Karpas-422 (cell line): ENCODE results near the gene MOB3B. TPM values are rescaled to one million over a fixed set of nuclear protein-coding genes. Genes with fewer than 3 reads are reported as not detected.
A peak's percentile ranks its signal among the peaks of the same experiment; 100 is the strongest.

Experiments
- DNase-seq: peaks from one replicate; pipeline ENCODE4 v3.0.0-alpha.2; 2015
- H2AFZ ChIP-seq: fragments of 200-600 bp; sonication (generic); 2 replicates; pipeline ENCODE4 v1.6.1; 2014; ENCODE audit warnings: antibody characterized with exemption, low read length, mixed read lengths
- H3K27ac ChIP-seq: fragments of 200-600 bp; sonication (generic); 2 replicates; pipeline ENCODE4 v1.5.1; 2014; ENCODE audit warnings: mild to moderate bottlenecking, low read length, moderate library complexity
- H3K27me3 ChIP-seq: fragments of 200-600 bp; sonication (generic); 2 replicates; pipeline ENCODE4 v1.6.1; 2014; ENCODE audit warnings: low read length, mixed read lengths
- H3K36me3 ChIP-seq: fragments of 200-600 bp; sonication (generic); 2 replicates; pipeline ENCODE4 v1.6.1; 2014; ENCODE audit warnings: low read length, mixed read lengths; ENCODE audit not compliant: insufficient read depth
- H3K4me1 ChIP-seq: fragments of 200-600 bp; sonication (generic); 2 replicates; pipeline ENCODE4 v1.6.1; 2014; ENCODE audit warnings: mild to moderate bottlenecking, low read length, mixed read lengths
- H3K4me2 ChIP-seq: fragments of 200-600 bp; sonication (generic); 2 replicates; pipeline ENCODE4 v1.6.1; 2014; ENCODE audit warnings: low read length, low read depth, mild to moderate bottlenecking; ENCODE audit not compliant: poor library complexity, severe bottlenecking
- H3K4me3 ChIP-seq: fragments of 200-600 bp; sonication (generic); 2 replicates; pipeline ENCODE4 v1.5.1; 2014; ENCODE audit warnings: mild to moderate bottlenecking, antibody characterized with exemption, low read length, mixed read lengths
- H3K79me2 ChIP-seq: fragments of 200-600 bp; sonication (generic); 2 replicates; pipeline ENCODE4 v1.6.1; 2014; ENCODE audit warnings: mild to moderate bottlenecking, low read length, mixed read lengths
- H3K9ac ChIP-seq: fragments of 200-600 bp; sonication (generic); 2 replicates; pipeline ENCODE4 v1.6.0; 2014; ENCODE audit warnings: low read length
- H3K9me2 ChIP-seq: fragments of 200-600 bp; sonication (generic), shearing (Covaris generic); replicated peaks from 2 replicates; pipeline ENCODE4 v1.6.0; 2014; ENCODE audit warnings: mild to moderate bottlenecking, low read length, moderate library complexity; ENCODE audit not compliant: insufficient read depth
- H3K9me3 ChIP-seq: fragments of 300-700, 200-600 bp; sonication (generic); 2 replicates; pipeline ENCODE4 v1.6.1; 2014; ENCODE audit warnings: low read length, mixed read lengths
- H4K20me1 ChIP-seq: fragments of 200-600 bp; sonication (generic); 2 replicates; pipeline ENCODE4 v1.6.1; 2014; ENCODE audit warnings: mild to moderate bottlenecking, antibody characterized with exemption, low read length, low read depth; ENCODE audit not compliant: insufficient read depth
- total RNA-seq: library from RNA; depleted of rRNA; stranded (reverse); fragments of >200 nt; shearing (Covaris generic); gene quantifications from 2 replicates; pipeline ENCODE4 v1.2.3, GENCODE V29; 2014; ENCODE audit warnings: low replicate concordance

MOB3B gene
- total RNA-seq, 1 experiment from 2014 or later: 0.45 TPM

- DNase-seq: peak; percentile 61
- Histone ChIP-seq H3K4me1 (peaks cover 14% of the 10 kb centered on the region), H3K4me3 (no peak overlapping the region), H3K79me2 (no peaks in the 10 kb centered on the region), H4K20me1 (no peaks in the 10 kb centered on the region), H3K4me2 (no peak overlapping the region), H3K9ac (no peak overlapping the region), H3K27ac (no peak overlapping the region), H3K9me3 (no peaks in the 10 kb centered on the region), H3K9me2 (no peaks in the 10 kb centered on the region), H3K27me3 (no peaks in the 10 kb centered on the region), H3K36me3 (no peaks in the 10 kb centered on the region), H2AFZ (no peak overlapping the region)
Measured at GRCh38 chr9:27353474-27354229, 176.0 kb downstream of the MOB3B start.

GRCh38 chr9:27353166-27353473 is 176.5 kb downstream of the MOB3B start:
- H3K9me3 ChIP-seq: no peaks in the 10 kb centered on the region
- no peak overlapping the region for H3K4me3 ChIP-seq
- no peak overlapping the region for H3K9ac ChIP-seq
- H3K4me2 ChIP-seq: no peak overlapping the region
- H3K79me2 ChIP-seq: no peaks in the 10 kb centered on the region
- no peak overlapping the region for H2AFZ ChIP-seq
- H3K36me3 ChIP-seq: no peaks in the 10 kb centered on the region
- no peaks in the 10 kb centered on the region for H4K20me1 ChIP-seq
- H3K9me2 ChIP-seq: no peaks in the 10 kb centered on the region
- DNase-seq: no peak
- peaks cover 14% of the 10 kb centered on the region for H3K4me1 ChIP-seq
- no peak overlapping the region for H3K27ac ChIP-seq
- H3K27me3 ChIP-seq: no peaks in the 10 kb centered on the region

GRCh38 chr9:27352457-27353165 is 177.0 kb downstream of the MOB3B start:
- no peak overlapping the region for H3K9ac ChIP-seq
- H3K36me3 ChIP-seq: no peaks in the 10 kb centered on the region
- DNase-seq: no peak
- no peak overlapping the region for H2AFZ ChIP-seq
- H3K9me3 ChIP-seq: no peaks in the 10 kb centered on the region
- no peak overlapping the region for H3K4me2 ChIP-seq
- no peaks in the 10 kb centered on the region for H4K20me1 ChIP-seq
- no peaks in the 10 kb centered on the region for H3K9me2 ChIP-seq
- no peak overlapping the region for H3K27ac ChIP-seq
- no peaks in the 10 kb centered on the region for H3K79me2 ChIP-seq
- H3K27me3 ChIP-seq: no peaks in the 10 kb centered on the region
- no peak overlapping the region for H3K4me3 ChIP-seq
- peaks cover 14% of the 10 kb centered on the region for H3K4me1 ChIP-seq

- H3K27me3 ChIP-seq: no peaks in the 10 kb centered on the region
- no peaks in the 10 kb centered on the region for H3K36me3 ChIP-seq
- no peaks in the 10 kb centered on the region for H3K79me2 ChIP-seq
- H3K9me3 ChIP-seq: no peaks in the 10 kb centered on the region
- H3K4me3 ChIP-seq: no peak overlapping the region
- DNase-seq: no peak
- H3K4me1 ChIP-seq: peaks cover 14% of the 10 kb centered on the region
- no peak overlapping the region for H2AFZ ChIP-seq
- H4K20me1 ChIP-seq: no peaks in the 10 kb centered on the region
- H3K27ac ChIP-seq: no peak overlapping the region
- no peaks in the 10 kb centered on the region for H3K9me2 ChIP-seq
- no peak overlapping the region for H3K4me2 ChIP-seq
- no peak overlapping the region for H3K9ac ChIP-seq
Measured at GRCh38 chr9:27351438-27351837, 178.2 kb downstream of the MOB3B start.

GRCh38 chr9:27350382-27350976 is 179.1 kb downstream of the MOB3B start:
- Histone ChIP-seq H3K4me1 (peaks cover 14% of the 10 kb centered on the region), H3K9me2 (no peaks in the 10 kb centered on the region), H3K36me3 (no peaks in the 10 kb centered on the region), H3K9me3 (no peaks in the 10 kb centered on the region), H3K79me2 (no peaks in the 10 kb centered on the region), H3K27ac (no peak overlapping the region), H3K27me3 (no peaks in the 10 kb centered on the region), H3K4me3 (no peak overlapping the region), H4K20me1 (no peaks in the 10 kb centered on the region), H3K9ac (no peak overlapping the region), H2AFZ (no peak overlapping the region), H3K4me2 (no peak overlapping the region)
- DNase-seq: no peak

- no peak for DNase-seq
- Histone ChIP-seq H3K4me3 (no peak overlapping the region), H3K9me3 (no peaks in the 10 kb centered on the region), H3K36me3 (no peaks in the 10 kb centered on the region), H3K27me3 (no peaks in the 10 kb centered on the region), H3K4me2 (no peak overlapping the region), H3K4me1 (peaks cover 14% of the 10 kb centered on the region), H3K9ac (no peak overlapping the region), H2AFZ (no peak overlapping the region), H4K20me1 (no peaks in the 10 kb centered on the region), H3K79me2 (no peaks in the 10 kb centered on the region), H3K9me2 (no peaks in the 10 kb centered on the region), H3K27ac (no peak overlapping the region)
Measured at GRCh38 chr9:27349698-27350080, 179.9 kb downstream of the MOB3B start.

GRCh38 chr9:27348785-27349697 is 180.6 kb downstream of the MOB3B start:
- Histone ChIP-seq H3K9ac (no peak overlapping the region), H3K4me2 (no peak overlapping the region), H3K9me3 (no peaks in the 10 kb centered on the region), H2AFZ (no peak overlapping the region), H3K36me3 (no peaks in the 10 kb centered on the region), H3K79me2 (no peaks in the 10 kb centered on the region), H3K4me1 (peaks cover 14% of the 10 kb centered on the region), H4K20me1 (no peaks in the 10 kb centered on the region), H3K27ac (no peak overlapping the region), H3K9me2 (no peaks in the 10 kb centered on the region), H3K27me3 (no peaks in the 10 kb centered on the region), H3K4me3 (no peak overlapping the region)
- DNase-seq: no peak

- Histone ChIP-seq H3K4me2 (no peak overlapping the region), H2AFZ (no peak overlapping the region), H4K20me1 (no peaks in the 10 kb centered on the region), H3K4me1 (peaks cover 5% of the 10 kb centered on the region; the same call in 1 of the 2 replicates), H3K9ac (no peak overlapping the region), H3K79me2 (no peaks in the 10 kb centered on the region), H3K27me3 (no peaks in the 10 kb centered on the region), H3K4me3 (no peak overlapping the region), H3K9me2 (no peaks in the 10 kb centered on the region), H3K36me3 (no peaks in the 10 kb centered on the region), H3K27ac (no peak overlapping the region), H3K9me3 (no peaks in the 10 kb centered on the region)
- DNase-seq: no peak
Measured at GRCh38 chr9:27347889-27348288, 181.7 kb downstream of the MOB3B start.
